ENCODE data around the gene CDCA7L. TPM values are rescaled to one million over a fixed set of nuclear protein-coding genes. Genes with fewer than 3 reads are reported as not detected.
"Not testable (repeated sequence)": the region's sequence is repeated elsewhere in the genome, so short reads cannot be mapped to it uniquely, and the experiment has no call there.

CDCA7L gene
- polyA plus RNA-seq, 1 of the 3 experiments (the other 2 are of a cell fraction) = 18.4 TPM

GRCh38 chr7:21934808-21935207 lies 10.9 kb downstream of the CDCA7L start:
- CTCF ChIA-PET = no interaction called here
- H3K27ac ChIP-seq (ENCODE audit: low read depth in 2 of 2, low read length in 1 of 2) = no peak overlapping the region
- H3F3A ChIP-seq (replicated peaks; ENCODE audit: insufficient read depth) = no peaks in the 10 kb centered on the region
- POLR2A ChIA-PET = no interaction called here
- H3K9ac ChIP-seq = no peak overlapping the region
- H3K27me3 ChIP-seq (ENCODE audit: insufficient read depth) = no peaks in the 10 kb centered on the region
- no peaks in the 10 kb centered on the region for H4K20me1 ChIP-seq (ENCODE audit: insufficient read depth)
- H3K4me3 ChIP-seq (ENCODE audit: low read depth in 2 of 2, low read length in 1 of 2) = no peak overlapping the region
- TF ChIP-seq PBX3 (IDR thresholded peaks at IDR 0.05) (no peak), SIN3A (IDR thresholded peaks at IDR 0.05; ENCODE audit: borderline replicate concordance, low read depth, low read length) (no peak), RXRA (IDR thresholded peaks at IDR 0.05; ENCODE audit: borderline replicate concordance, low read depth) (no peak), FOXM1 (IDR thresholded peaks at IDR 0.05; ENCODE audit: low read depth) (no peak), CHD2 (IDR thresholded peaks at IDR 0.05; ENCODE audit: low read length, partially characterized antibody) (no peak), FOXJ3 (CRISPR knock-in tag; IDR thresholded peaks at IDR 0.05) (no peak), GATA2 (CRISPR knock-in tag; IDR thresholded peaks at IDR 0.05) (no peak), ELF1 (IDR thresholded peaks at IDR 0.05) (no peak), NRF1 (IDR thresholded peaks at IDR 0.05; ENCODE audit: low read depth, low read length) (no peak), RFX5 (IDR thresholded peaks at IDR 0.05; ENCODE audit: low read length) (no peak), MEF2A (IDR thresholded peaks at IDR 0.05; ENCODE audit: borderline replicate concordance, low read depth) (no peak), RCOR1 (IDR thresholded peaks at IDR 0.05; ENCODE audit: low read length) (no peak), EP300 (IDR thresholded peaks at IDR 0.05; ENCODE audit: borderline replicate concordance in 1 of 2, low read depth in 1 of 2, low read length in 1 of 2) (no peak), SMC3 (IDR thresholded peaks at IDR 0.05; ENCODE audit: low read depth, low read length) (no peak)
- TF ChIP-seq, protein P1, sequence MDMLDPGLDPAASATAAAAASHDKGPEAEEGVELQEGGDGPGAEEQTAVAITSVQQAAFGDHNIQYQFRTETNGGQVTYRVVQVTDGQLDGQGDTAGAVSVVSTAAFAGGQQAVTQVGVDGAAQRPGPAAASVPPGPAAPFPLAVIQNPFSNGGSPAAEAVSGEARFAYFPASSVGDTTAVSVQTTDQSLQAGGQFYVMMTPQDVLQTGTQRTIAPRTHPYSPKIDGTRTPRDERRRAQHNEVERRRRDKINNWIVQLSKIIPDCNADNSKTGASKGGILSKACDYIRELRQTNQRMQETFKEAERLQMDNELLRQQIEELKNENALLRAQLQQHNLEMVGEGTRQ (IDR thresholded peaks at IDR 0.05; ENCODE audit: borderline replicate concordance, low read depth, low read length) = no peak
- TF ChIP-seq, protein P2, sequence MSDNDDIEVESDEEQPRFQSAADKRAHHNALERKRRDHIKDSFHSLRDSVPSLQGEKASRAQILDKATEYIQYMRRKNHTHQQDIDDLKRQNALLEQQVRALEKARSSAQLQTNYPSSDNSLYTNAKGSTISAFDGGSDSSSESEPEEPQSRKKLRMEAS (IDR thresholded peaks at IDR 0.05; ENCODE audit: low read depth) = no peak
- DNase-seq = no peak
- H3K36me3 ChIP-seq (replicated peaks in 1 of 2; ENCODE audit: control insufficient read depth in 1 of 2, insufficient read depth in 2 of 2, low read length in 1 of 2) = peaks cover 0 to 7% of the 10 kb centered on the region in 2 experiments
- H3K4me1 ChIP-seq (ENCODE audit: control insufficient read depth in 1 of 2, insufficient read depth in 2 of 2, low read depth in 1 of 2, low read length in 1 of 2) = no peaks in the 10 kb centered on the region
- H3K4me2 ChIP-seq = no peak overlapping the region
- peaks cover 4% of the 10 kb centered on the region; the same call in 1 of the 2 replicates for H3K9me2 ChIP-seq
- 0 out of 2 replicates have a peak, but pooled peaks cover 5% of the 10 kb centered on the region for H3K9me3 ChIP-seq
- H2AFZ ChIP-seq (ENCODE audit: low read depth) = no peak overlapping the region
- no peaks in the 10 kb centered on the region for H3K79me2 ChIP-seq (ENCODE audit: insufficient read depth)

DNA sequence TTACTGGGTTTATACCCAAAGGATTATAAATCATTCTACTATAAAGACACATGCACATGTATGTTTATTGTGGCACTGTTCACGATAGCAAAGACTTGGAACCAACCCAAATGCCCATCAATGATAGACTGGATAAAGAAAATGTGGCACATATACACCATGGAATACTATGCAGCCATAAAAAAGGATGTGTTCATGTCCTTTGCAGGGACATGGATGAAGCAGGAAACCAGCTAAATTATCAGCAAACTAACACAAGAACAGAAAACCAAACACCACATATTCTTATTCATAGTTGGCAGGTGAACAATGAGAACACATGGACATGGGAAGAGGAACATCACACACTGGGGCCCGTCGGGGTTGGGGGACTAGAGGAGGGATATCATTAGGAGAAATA lies 12.4 kb downstream of the CDCA7L start:
- H3K79me2 ChIP-seq (ENCODE audit: insufficient read depth); H3K36me3 ChIP-seq (replicated peaks in 1 of 2; ENCODE audit: control insufficient read depth in 1 of 2, insufficient read depth in 2 of 2, low read length in 1 of 2); H3K9ac ChIP-seq; H3K4me3 ChIP-seq (ENCODE audit: low read depth in 2 of 2, low read length in 1 of 2); H3K9me2 ChIP-seq; H3K9me3 ChIP-seq; H3K27me3 ChIP-seq (ENCODE audit: insufficient read depth); H4K20me1 ChIP-seq (ENCODE audit: insufficient read depth); DNase-seq; H3K27ac ChIP-seq (ENCODE audit: low read depth in 2 of 2, low read length in 1 of 2); H3F3A ChIP-seq (replicated peaks; ENCODE audit: insufficient read depth); POLR2A ChIA-PET; H2AFZ ChIP-seq (ENCODE audit: low read depth); H3K4me2 ChIP-seq; H3K4me1 ChIP-seq (ENCODE audit: control insufficient read depth in 1 of 2, insufficient read depth in 2 of 2, low read depth in 1 of 2, low read length in 1 of 2); CTCF ChIA-PET: not testable (repeated sequence)
- WGBS (ENCODE audit: low lambda C conversion rate) = 71% methylated on average over 3 of the region's 3 CpGs
